Astrocyte (in vitro differentiated cells and primary cell): ENCODE data around the gene LILRB2.
"Not testable (repeated sequence)": the region's sequence is repeated elsewhere in the genome, so short reads cannot be mapped to it uniquely, and the experiment has no call there.

Experiments used
- CTCF ChIP-seq: IDR thresholded peaks from 2 replicates; pipeline ENCODE4 v1.5.1; 2011; ENCODE audit warnings: low read depth, mild to moderate bottlenecking, inconsistent platforms, low read length, moderate library complexity; ENCODE audit not compliant: insufficient read depth
- EZH2 ChIP-seq: IDR thresholded peaks from 2 replicates; pipeline ENCODE4 v1.6.1; 2012; ENCODE audit warnings: mild to moderate bottlenecking, low read length, inconsistent platforms; ENCODE audit not compliant: insufficient read depth

- not testable (repeated sequence) for TF ChIP-seq CTCF, EZH2
Measured at GRCh38 chr19:54280025-54280424, 885 bp downstream of the LILRB2 start.
